ENCODE results near the gene PTPRK. TPM values are rescaled to one million over a fixed set of nuclear protein-coding genes. Genes with fewer than 3 reads are reported as not detected.
"Not testable (repeated sequence)": the region's sequence is repeated elsewhere in the genome, so short reads cannot be mapped to it uniquely, and the experiment has no call there.

Gene PTPRK
- total RNA-seq, 1 donor from 2014 or later: 42.8 TPM

DNA sequence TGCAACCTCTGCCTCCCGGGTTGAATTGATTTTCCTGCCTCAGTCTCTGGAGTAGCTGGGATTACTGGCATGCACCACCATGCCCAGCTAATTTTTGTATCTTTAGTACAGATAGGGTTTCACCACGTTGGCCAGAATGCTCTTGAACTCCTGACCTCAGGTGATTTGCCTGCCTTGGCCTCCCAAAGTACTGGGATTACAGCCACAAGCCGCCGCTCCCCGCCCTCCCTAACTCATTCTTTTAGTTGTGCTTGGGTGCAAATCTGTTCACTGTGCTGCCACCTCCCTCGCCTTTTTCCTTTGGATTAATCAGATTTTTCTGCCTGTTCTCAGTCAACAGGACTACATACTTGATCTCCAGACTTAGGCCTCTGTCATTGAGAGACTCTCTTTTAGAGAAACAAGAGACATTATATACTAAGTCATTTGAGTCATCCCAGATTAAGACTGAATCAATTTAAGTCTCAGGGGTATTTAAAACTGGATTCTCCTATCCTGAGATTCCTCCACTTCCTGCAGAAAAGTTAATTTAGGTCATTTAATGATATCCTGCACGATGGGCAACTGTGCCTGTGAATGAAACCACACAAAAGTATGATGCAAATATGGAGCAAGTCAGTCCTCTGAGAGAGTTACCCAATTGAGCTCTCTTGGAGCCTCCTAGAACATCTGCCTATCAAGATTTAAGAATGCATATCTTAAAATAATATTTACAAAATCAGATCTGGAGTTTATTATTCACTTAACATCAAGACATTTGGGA is 483.4 kb downstream of the PTPRK start:
- no peak for DNase-seq (ENCODE audit: low read depth)

DNA sequence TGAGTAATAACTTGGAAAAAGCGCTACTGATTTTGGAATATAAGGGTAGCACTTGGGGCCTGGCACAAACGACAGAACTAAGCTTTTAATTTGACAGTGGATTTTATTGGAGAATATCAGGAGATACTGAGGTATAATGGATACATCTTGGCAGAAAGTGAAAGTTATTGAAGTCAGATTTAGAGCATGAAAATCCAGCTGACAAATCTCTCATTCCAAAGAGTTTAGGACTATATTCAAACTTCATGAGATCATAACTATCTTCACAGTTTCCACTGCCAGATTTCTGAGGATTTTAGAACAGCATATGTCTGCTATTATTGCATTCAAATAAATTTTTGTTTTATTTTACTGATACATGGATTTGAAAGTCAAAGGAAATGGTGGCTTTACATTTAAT is 487.2 kb downstream of the PTPRK start:
- no peak for DNase-seq (ENCODE audit: low read depth)

DNA sequence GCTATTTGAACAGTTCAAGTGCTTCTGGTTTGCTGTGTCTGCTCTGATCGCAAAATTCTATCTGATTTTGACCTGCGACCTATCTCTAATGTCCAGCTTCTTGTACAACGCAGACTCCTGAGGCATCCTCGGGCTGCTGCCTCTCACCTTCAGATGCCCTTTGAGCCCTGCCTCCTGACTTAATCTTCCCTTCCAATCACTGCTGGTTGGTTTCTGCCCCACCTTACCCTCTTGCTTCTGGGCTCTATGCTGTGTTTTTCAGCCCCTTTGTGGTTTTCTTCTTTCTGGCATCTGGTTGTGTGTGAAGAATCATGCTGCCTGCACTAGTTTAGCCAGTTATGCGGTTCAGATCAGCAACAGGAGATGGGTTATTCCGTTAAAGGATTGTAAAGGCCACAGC is 488.4 kb downstream of the PTPRK start:
- DNase-seq (ENCODE audit: low read depth): no peak

DNA sequence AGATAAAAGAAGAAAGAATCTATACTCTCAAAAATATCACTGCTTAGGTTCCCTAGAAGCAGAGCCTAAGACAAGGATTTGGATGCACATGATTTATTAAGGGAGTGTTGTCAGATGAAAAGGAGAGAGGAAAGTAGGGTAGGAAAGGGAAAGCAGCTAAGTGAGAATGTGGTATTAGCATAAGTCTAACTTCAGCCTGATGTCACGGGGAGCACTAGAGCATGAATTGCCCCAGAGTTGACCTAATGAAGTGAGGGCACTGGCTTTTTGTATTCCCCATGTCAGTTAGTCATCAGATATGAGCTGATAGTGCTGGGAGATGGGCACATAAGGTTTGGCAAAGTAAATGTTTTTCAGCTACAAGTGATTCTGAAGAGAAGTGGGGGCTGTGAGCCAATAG is 490.6 kb downstream of the PTPRK start:
- no peak for DNase-seq (ENCODE audit: low read depth)

DNA sequence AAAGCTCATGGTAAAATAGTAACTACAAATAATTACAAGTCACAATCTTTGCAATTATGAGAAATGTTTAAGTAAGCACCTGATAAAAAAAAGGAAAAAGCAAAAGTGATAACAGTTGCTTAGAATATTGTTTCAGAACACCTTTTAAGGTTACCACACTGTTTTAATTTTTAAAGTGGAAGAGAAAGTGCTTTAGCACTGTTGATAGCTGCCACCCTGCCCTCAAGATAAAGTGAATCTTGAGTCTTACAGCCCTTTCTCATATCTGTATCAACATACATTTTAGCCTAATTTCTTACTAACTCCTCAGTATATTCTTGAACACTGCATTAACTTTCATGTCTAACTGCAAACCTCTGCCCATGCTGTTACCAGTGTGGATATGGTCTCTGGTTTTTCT is 492.2 kb downstream of the PTPRK start:
- no peak for DNase-seq (ENCODE audit: low read depth)

DNA sequence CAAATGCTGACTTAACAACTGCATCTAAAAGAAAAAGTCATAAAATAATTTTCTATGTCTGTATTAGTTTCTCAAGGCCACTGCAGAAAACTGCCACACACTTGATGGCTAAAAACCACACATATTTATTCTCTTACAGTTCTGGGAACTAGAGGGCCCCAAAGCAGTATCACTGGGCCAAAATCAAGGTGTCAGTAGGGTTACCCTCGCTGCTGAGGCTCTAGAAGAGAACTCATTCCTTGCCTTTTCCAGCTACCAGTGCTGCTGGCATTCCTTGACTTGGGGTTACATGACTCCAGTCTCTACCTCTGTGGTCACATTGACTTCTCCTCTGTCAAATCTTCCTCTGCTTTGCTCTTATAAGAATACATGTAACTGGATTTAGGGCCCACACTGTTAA is 494.9 kb downstream of the PTPRK start:
- no peak for DNase-seq (ENCODE audit: low read depth)

DNA sequence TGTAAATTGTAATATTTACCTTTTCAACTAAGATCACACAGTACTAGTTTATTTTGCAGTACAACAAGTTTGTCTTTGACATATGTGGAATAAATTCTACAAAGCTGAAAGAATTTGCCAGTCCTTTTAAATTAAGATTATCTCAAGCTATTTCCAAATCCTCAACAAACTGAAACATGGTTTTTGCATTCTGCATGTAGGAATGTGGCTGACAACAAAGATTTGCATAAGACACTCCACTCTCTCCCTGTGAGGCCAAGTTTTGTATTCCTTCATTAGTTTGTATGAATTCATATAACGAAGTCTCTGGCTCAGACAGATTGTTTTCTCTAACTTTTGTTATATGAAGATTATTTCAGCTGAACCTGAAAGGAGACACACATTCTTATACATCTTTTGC is 495.4 kb downstream of the PTPRK start:
- DNase-seq (ENCODE audit: low read depth): no peak

DNA sequence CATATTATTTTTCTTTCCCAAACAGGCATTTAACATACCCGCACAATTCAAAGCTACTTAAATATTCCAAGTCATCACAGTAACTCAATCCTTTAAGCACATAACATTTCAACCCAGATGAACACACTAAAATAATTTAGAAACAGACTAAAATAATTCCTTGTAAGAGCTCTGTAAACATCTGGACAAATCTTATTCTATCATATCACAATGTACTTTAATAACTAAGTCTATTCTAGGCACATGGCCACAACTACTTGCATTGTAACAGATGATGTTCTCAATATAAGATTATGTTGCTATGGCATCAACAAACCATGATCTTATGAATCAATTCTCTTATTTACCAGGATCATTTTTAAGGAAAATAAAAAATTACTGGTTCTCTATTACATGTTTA is 496.4 kb downstream of the PTPRK start:
- DNase-seq (ENCODE audit: low read depth): no peak

DNA sequence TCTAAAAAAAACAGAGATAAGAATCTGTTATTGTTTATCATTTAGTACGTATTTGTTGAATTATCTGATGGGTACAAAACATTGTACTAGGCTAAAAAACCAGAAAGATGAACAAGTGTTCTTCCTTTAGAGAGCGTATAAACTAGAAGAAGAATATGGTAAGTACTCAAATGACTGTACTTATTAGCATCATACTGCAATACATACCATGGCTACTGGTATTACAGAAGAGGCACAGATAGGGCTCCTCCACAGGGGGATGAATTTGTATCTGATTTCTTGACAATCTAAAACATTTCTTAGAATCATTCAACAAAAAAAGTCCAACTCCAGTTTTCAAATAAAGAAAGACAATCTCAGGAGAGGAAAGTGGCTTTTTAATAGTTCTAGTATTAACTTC is 501.6 kb downstream of the PTPRK start:
- no peak for DNase-seq (ENCODE audit: low read depth)

DNA sequence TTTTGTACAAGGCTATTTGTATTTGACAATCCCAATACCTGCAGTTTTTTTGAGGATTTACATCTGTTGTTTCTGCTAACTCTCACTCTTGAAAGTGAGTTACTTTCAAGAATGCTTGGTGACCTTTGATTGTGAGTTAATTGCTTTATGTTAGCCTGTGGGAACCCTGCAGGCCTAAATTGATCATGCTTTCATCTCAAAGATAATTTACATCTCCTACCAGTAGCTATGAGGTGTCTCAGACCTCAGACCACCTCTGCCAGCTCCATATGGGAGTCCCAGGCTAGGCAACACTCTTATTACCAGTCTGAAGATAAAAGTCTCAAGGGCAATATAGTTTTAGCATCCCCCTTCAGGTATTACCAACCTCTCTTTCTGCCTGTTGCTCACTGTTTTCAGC is 503.1 kb downstream of the PTPRK start:
- no peak for DNase-seq (ENCODE audit: low read depth)

DNA sequence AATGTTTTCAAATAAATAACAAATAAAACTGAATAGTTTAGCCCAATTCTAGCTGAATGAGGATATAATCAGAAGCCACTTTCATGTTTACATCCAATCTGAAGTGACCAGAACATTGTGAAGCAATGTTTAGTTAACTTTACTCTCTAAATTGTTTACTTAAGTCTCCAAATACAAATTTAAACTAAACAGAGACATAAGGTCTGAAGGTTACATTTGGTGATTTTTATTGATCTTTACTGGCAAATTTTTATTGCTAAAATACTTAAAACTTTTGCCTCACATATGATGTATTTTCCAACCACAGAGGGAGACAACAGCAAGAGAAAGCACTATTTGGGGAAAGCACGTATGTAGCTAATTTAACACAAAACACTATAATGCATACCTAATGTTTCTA is 512.7 kb downstream of the PTPRK start:
- DNase-seq (ENCODE audit: low read depth): no peak

DNA sequence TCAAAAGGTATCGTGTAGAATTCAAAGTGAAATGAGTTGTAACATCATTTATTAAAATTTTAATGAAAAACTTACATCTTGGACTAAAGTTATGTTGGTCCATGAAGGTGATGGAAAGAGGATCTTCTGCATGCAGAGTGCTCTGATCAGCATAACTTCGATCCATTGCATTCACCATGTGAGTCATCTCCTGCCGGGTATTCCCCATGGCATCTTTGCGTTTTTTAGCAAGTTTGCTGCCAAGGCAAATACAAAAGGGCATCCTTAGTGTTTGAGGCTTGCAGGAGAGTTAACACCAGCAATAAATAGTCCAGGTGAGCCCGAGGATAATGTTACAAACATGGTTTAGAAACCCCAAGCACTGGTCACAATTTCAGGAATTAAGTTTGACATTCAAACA is 515.4 kb downstream of the PTPRK start:
- no peak for DNase-seq (ENCODE audit: low read depth)

DNA sequence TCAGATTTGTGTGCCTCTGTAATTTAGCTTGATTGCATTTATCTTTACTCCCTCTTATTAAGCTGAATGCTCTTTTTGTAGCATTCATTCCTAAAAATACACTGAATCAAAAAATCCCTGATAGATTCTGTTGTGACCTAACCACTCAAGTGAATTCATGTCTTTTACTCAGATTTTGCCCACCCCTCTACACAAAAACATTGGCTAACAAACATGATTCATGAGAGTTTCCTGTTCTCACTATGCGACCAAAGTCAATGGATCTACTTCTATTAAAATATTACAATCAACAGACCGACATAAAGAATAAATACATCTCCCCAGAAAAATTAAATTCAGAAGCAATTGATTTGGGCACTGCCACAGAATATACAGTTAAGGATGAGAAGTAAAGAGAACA is 520.0 kb downstream of the PTPRK start:
- DNase-seq (ENCODE audit: low read depth): no peak

DNA sequence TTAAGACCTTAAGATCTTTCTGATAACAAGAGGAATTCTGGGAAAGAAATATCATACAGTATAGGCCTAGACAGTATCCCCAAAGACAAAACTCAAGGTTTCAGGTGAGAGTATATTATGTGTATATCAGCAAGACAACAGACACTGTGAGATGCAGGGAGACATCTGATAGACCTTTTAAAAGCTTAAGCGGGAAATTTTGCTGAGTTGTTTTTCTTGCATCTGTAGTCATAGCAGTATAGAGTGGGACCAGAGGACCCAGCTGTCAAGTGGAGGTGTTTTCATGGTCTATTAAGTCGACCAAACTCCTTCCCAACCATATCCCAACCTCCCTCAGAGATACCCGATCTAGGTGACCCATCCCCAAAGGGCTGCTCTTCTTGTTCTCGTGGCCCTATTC is 521.4 kb downstream of the PTPRK start:
- no peak for DNase-seq (ENCODE audit: low read depth)

DNA sequence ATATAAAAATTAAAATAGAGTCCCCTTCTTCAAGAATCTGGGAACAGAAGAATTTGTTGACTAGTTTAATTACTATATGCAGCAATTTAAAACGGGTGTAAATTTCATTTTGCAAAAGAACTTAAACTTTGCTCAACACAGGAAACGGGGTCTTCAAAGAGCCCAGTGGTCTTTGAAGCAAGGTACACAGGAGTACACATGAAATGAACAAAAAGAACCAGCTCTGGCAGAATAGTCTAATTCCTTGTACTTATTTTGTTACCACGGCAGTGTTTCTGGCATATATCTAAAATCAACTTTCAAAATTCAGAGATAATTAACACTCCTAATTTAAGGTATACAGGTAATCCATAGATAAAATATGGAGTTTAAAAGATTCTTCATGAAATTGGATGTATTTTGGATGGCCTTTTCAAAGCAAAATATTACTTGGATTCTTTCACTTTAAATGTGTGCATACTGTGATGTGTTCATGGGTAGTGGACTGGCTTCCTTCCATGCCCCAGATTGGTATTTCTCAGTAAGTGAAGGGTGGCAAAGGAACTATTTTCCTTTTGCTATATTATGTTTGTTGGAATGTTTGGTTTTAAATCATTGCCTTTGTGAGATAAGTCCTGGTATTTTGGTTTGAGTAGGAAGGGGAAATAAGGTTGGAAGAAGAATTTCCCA is 522.8 kb downstream of the PTPRK start:
- DNase-seq (ENCODE audit: low read depth): no peak

DNA sequence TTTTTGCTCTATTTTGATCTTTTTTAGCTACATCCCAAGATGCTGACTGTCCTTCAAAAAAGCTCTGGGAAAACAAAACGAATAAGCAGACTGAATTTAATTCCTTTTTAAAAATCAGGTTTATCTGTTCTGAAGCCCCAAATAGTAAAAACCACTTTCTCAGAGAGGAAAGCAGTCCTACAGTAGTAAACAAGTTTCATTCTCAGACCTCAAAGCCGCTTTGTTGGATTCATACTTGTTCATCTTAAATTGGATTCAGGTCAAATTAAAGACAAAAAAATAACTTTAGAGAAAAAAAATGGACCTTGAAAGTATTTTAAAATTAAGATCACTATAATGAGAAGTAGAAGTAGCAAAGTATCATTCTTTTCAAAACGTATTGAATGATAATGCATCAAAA is 523.5 kb downstream of the PTPRK start:
- DNase-seq (ENCODE audit: low read depth): no peak

DNA sequence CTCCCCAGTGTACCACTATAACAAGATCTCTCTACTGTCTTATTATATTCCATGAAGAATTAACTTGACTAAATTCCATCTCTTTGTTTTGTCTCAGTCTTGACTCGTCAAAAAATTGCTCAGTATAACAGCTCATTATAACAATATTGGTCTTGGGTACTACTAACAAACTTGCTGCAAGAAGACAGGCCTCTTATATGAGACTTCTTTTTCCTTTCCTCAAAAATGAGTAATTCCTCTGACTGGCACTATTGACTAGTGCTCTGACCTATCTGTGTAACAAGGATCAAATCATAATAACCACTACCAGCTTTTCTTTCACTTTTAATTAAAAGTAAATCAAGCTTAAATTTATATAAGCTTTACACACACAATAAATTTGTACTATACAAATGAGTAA is 528.3 kb downstream of the PTPRK start:
- no peak for DNase-seq (ENCODE audit: low read depth)

DNA sequence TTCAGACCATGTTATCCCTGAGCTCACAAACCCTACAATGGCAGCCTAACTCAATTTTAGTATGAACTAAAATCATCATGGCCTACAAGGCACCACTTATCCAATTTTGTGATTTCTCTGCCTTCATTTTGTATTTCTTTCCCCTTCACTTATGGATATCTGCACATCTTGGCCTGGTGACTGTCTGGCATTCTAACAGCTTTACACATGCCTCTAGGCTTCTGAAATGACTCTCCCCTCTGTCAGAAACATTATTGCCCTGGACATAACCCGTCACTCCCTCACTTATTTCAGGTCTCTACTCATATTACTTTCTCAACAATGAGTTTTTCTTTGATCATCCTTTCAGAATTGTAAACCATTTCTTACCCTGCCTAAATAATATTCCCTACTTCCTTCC is 530.3 kb downstream of the PTPRK start:
- no peak for DNase-seq (ENCODE audit: low read depth)

DNA sequence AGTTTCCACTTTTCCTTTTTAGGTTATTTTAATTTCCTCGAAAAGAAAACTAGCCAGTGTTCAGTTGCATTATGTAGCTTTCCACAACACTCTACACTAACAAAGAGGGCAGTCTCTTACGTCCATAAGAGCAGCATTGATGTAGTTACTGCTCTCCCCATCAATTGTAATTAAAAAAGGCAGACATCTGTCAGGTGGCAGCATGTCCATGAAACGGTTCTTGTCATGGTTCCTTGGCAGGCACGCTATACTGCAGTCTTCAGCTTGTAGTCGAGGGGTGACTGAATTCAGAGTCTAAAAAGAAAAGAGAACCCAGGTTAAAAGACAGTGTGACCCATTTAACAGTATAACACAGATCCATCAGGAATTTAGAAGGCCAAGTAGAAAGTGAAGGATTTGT is 539.4 kb downstream of the PTPRK start:
- DNase-seq (ENCODE audit: low read depth): no peak

DNA sequence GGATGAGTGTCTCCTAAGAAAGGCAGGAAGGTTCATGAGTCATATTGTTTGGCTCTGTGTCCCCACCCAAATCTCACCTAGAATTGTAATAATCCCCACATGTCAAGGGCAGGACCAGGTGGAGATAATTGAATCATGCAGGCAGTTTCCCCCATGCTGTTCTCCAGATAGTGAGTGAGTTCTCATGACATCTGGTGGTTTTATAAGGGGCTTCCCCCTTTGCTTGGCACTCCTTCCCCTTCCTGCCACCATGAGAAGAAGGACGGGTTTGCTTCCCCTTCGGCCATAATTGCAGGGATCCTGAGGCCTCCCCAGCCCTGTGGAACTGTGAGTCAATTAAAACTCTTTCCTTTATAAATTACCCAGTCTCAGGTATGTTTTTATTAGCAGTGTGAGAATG is 542.2 kb downstream of the PTPRK start:
- not testable (repeated sequence) for DNase-seq (ENCODE audit: low read depth)

DNA sequence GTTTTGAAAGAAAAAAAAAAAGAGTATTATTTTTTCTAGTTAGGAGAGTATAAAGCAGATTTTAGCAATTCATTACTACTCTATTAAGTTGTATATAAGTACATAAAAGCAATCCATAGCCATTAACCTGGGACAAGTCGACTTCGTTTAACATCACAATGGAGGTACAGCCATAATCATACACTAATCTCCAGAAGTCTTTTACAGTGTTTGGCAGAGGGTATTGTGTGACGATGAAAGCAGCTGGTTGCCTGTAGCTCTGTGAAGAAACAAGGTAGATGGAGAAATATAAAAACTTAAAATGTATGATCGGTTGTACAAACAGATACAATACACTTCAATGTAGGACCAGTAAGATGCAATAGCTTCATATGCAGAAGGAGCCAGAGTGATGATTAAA is 543.6 kb downstream of the PTPRK start:
- DNase-seq (ENCODE audit: low read depth): no peak

DNA sequence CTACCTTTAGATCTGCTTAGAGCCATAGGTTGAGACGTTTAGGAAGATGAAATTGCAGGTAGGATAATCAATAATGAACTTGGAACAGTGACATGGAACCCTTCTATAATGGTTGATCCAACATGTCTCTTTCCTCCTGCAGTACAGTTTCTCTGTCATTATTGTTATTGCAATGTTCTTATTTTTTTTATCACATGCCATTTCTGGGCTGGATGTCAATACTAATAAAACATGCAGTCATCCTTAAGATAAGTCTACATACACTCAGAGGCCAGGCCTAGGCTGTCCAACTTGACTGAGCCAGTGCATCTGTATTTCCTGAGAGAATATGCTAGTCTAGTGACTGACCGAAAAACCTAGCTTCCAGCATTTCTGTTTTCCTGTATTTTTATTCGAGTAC is 544.3 kb downstream of the PTPRK start:
- DNase-seq (ENCODE audit: low read depth): no peak

DNA sequence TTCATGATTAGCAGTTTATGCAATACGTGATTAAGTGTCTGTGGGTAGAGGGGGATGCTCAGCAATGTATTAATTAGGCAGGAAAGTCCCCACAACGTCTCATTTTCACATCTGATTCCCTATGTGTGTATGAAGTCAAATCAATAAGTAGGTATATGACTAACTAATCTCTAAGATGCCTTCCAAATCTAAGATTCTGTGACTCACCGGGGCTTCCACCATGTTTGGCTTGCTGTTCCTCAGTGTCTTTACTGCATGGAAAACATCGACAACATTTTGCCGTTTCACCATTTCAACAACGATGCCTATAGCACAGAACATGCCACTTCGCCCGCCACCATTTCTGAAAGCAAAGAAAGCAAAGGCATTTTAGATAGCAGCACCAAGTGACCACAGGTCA is 547.6 kb downstream of the PTPRK start:
- DNase-seq (ENCODE audit: low read depth): no peak

All from myocyte (in vitro differentiated cells).